ENCODE results near the gene KHDRBS1.

- TF ChIP-seq CTCF (IDR thresholded peaks at IDR 0.05; ENCODE audit: low read depth, low read length, poor library complexity, severe bottlenecking) (peak; percentile 68), EZH2phosphoT487 (IDR thresholded peaks at IDR 0.05; ENCODE audit: borderline replicate concordance, low read length) (no peak)
Observed at GRCh38 chr1:32063261-32063681, 49.6 kb downstream of the KHDRBS1 start.
